GM23338 (cell line): Measurements from ENCODE around the gene STK17A. TPM values are rescaled to one million over a fixed set of nuclear protein-coding genes. Genes with fewer than 3 reads are reported as not detected.
A peak's percentile ranks its signal among the peaks of the same experiment; 100 is the strongest.

Experiments
- ATAC-seq: fragments of 200-7000 bp; cut with Tn5 transposase; 3 replicates; pipeline ENCODE4 v1.9.1; 2020
- DNase-seq: peaks from one replicate; pipeline ENCODE4 v3.0.0-alpha.2; 2015; ENCODE audit warnings: low spot score
- H2AFZ ChIP-seq: fragments of 200-600 bp; sonication (generic); 2 replicates; pipeline ENCODE4 v1.8.0; 2016; ENCODE audit warnings: antibody characterized with exemption, mild to moderate bottlenecking, moderate library complexity
- H3F3A ChIP-seq: fragments of 200-600 bp; sonication (generic); replicated peaks from 2 replicates; pipeline ENCODE4 v1.8.0; 2017; ENCODE audit warnings: antibody characterized with exemption, mixed run types, low read depth
- H3K27ac ChIP-seq: fragments of 200-600 bp; sonication (generic); 2 replicates; pipeline ENCODE4 v1.6.1; 2016; ENCODE audit warnings: low read depth
- H3K27me3 ChIP-seq: fragments of 200-600 bp; sonication (generic); 2 replicates; pipeline ENCODE4 v1.8.0; 2016; ENCODE audit warnings: mild to moderate bottlenecking, mixed run types, moderate library complexity; ENCODE audit not compliant: insufficient read depth
- H3K36me3 ChIP-seq: fragments of 200-600 bp; sonication (generic); 2 replicates; pipeline ENCODE4 v1.8.0; 2016; ENCODE audit warnings: mild to moderate bottlenecking; ENCODE audit not compliant: insufficient read depth
- H3K4me1 ChIP-seq: fragments of 200-600 bp; sonication (generic); 2 replicates; pipeline ENCODE4 v1.8.0; 2016; ENCODE audit warnings: mild to moderate bottlenecking, moderate library complexity; ENCODE audit not compliant: insufficient read depth
- H3K4me2 ChIP-seq: fragments of 200-600 bp; sonication (generic); 2 replicates; pipeline ENCODE4 v1.7.1; 2017; ENCODE audit warnings: mixed run types
- H3K4me3 ChIP-seq: fragments of 200-600 bp; sonication (generic); 2 replicates; pipeline ENCODE4 v1.6.1; 2016; ENCODE audit warnings: mixed run types
- H3K79me2 ChIP-seq: fragments of 200-600 bp; sonication (generic); replicated peaks from 2 replicates; pipeline ENCODE4 v1.8.0; 2017; ENCODE audit warnings: mild to moderate bottlenecking; ENCODE audit not compliant: insufficient read depth
- H3K9me2 ChIP-seq: fragments of 200-600 bp; sonication (generic); 2 replicates; pipeline ENCODE4 v1.8.0; 2017; ENCODE audit not compliant: insufficient read depth
- H4K20me1 ChIP-seq: fragments of 200-600 bp; sonication (generic); replicated peaks from 2 replicates; pipeline ENCODE4 v1.8.0; 2017; ENCODE audit warnings: mild to moderate bottlenecking; ENCODE audit not compliant: insufficient read depth
- H3K27ac Mint-ChIP-seq: 2 replicates; pipeline ENCODE4 v1.8.0; 2020; ENCODE audit warnings: inconsistent platforms, mild to moderate bottlenecking, moderate library complexity, mixed read lengths
- H3K27me3 Mint-ChIP-seq: 3 replicates; pipeline ENCODE4 v1.8.0; 2022; ENCODE audit warnings: low read depth, mild to moderate bottlenecking, moderate library complexity, mixed read lengths, inconsistent platforms; ENCODE audit not compliant: insufficient read depth, poor library complexity
- H3K36me3 Mint-ChIP-seq: 3 replicates; pipeline ENCODE4 v1.8.0; 2021; ENCODE audit warnings: low read depth, mild to moderate bottlenecking, inconsistent platforms, moderate library complexity, mixed read lengths
- H3K4me1 Mint-ChIP-seq: 3 replicates; pipeline ENCODE4 v1.8.0; 2020; ENCODE audit warnings: mild to moderate bottlenecking, inconsistent platforms, mixed read lengths
- H3K4me3 Mint-ChIP-seq: 3 replicates; pipeline ENCODE4 v1.8.0; 2021; ENCODE audit warnings: moderate library complexity, mild to moderate bottlenecking, inconsistent platforms, mixed read lengths
- H3K9me3 Mint-ChIP-seq: 3 replicates; pipeline ENCODE4 v1.8.0; 2020; ENCODE audit warnings: moderate library complexity, mild to moderate bottlenecking, inconsistent platforms, mixed read lengths
- CREB1 ChIP-seq: fragments of 250-450 bp; sonication (Bioruptor Pico); IDR thresholded peaks from 2 replicates; pipeline ENCODE4 v1.5.0; 2020; ENCODE audit warnings: low read depth, mild to moderate bottlenecking, moderate library complexity
- ETS1 ChIP-seq: IDR thresholded peaks from 2 replicates; pipeline ENCODE4 v1.6.1; 2016; ENCODE audit warnings: antibody characterized with exemption
- EZH2 ChIP-seq: fragments of 200-600 bp; sonication (generic); IDR thresholded peaks from one replicate; pipeline ENCODE4 v1.8.0; 2017; ENCODE audit warnings: antibody characterized with exemption, mild to moderate bottlenecking, low read depth; ENCODE audit not compliant: unreplicated experiment
- EZH2phosphoT487 ChIP-seq: fragments of 200-600 bp; sonication (generic); IDR thresholded peaks from one replicate; pipeline ENCODE4 v1.8.1; 2018; ENCODE audit warnings: antibody characterized with exemption; ENCODE audit not compliant: unreplicated experiment
- JUNB ChIP-seq: IDR thresholded peaks from one replicate; pipeline ENCODE4 v1.6.1; 2016; ENCODE audit warnings: antibody characterized with exemption; ENCODE audit not compliant: unreplicated experiment
- NANOG ChIP-seq: IDR thresholded peaks from 2 replicates; pipeline ENCODE4 v1.6.1; 2016; ENCODE audit warnings: antibody characterized with exemption, borderline replicate concordance
- POLR2AphosphoS5 ChIP-seq: IDR thresholded peaks from 2 replicates; pipeline ENCODE4 v1.6.1; 2016; ENCODE audit warnings: antibody characterized with exemption, low read depth
- STAT1 ChIP-seq: IDR thresholded peaks from one replicate; pipeline ENCODE4 v1.6.1; 2016; ENCODE audit warnings: antibody characterized with exemption; ENCODE audit not compliant: unreplicated experiment
- ZNF114 ChIP-seq: fragments of 250-450 bp; sonication (Bioruptor Pico); IDR thresholded peaks from 2 replicates; pipeline ENCODE4 v1.5.0; 2020; ENCODE audit warnings: mild to moderate bottlenecking, moderate library complexity
- ZNF331 ChIP-seq: fragments of 250-450 bp; sonication (Bioruptor Pico); IDR thresholded peaks from 2 replicates; pipeline ENCODE4 v1.5.0; 2020; ENCODE audit warnings: low read depth, mild to moderate bottlenecking, moderate library complexity
- ZNF462 ChIP-seq: fragments of 250-450 bp; sonication (Bioruptor Pico); IDR thresholded peaks from 2 replicates; pipeline ENCODE4 v1.5.0; 2020; ENCODE audit warnings: mild to moderate bottlenecking, moderate library complexity
- polyA plus RNA-seq: library from polyadenylated mRNA; unstranded; fragments of >200 nt; fragmentation: Nextera tagmentation; extraction: Ambion mirVana; gene quantifications from 2 replicates; pipeline ENCODE4 v1.2.1, GENCODE V29; 2016
- total RNA-seq: library from RNA; depleted of rRNA; stranded (reverse); fragments of >200 nt; shearing (Covaris generic); gene quantifications from 2 replicates; pipeline ENCODE4 v1.2.3, GENCODE V29; 2014
- TF ChIP-seq, protein P1 (sequence below): IDR thresholded peaks from one replicate; pipeline ENCODE4 v1.6.1; 2018; ENCODE audit warnings: antibody characterized with exemption; ENCODE audit not compliant: unreplicated experiment
- TF ChIP-seq, protein P2 (sequence below), 2 experiments: fragments of 200-600 bp in 1 of 2; sonication (generic) in 1 of 2; conservative IDR thresholded peaks; 2 replicates each; pipeline versions ENCODE4 v1.5.1 to v1.6.1; 2016 to 2017; ENCODE audit warnings: antibody characterized with exemption in 2 of 2, low read depth in 2 of 2, mild to moderate bottlenecking in 2 of 2, moderate library complexity in 1 of 2

Gene STK17A
- total and polyA plus RNA-seq, 2 experiments from 2014 or later = 21.2 to 21.8 TPM

- Histone ChIP-seq H3K4me2 (no peak overlapping the region), H3K27ac (no peak overlapping the region), H3K36me3 (no peaks in the 10 kb centered on the region), H2AFZ (no peak overlapping the region), H3F3A (no peaks in the 10 kb centered on the region), H3K4me1 (no peaks in the 10 kb centered on the region; the same call in 1 of the 2 replicates), H3K27me3 (no peaks in the 10 kb centered on the region), H3K9me2 (no peaks in the 10 kb centered on the region), H3K79me2 (no peaks in the 10 kb centered on the region), H3K4me3 (no peak overlapping the region), H4K20me1 (no peaks in the 10 kb centered on the region)
- H3K27ac Mint-ChIP-seq = no peak overlapping the region
- no peaks in the 10 kb centered on the region; the same call in 2 of the 3 replicates for H3K9me3 Mint-ChIP-seq
- H3K36me3 Mint-ChIP-seq = no peaks in the 10 kb centered on the region
- H3K4me3 Mint-ChIP-seq = no peak overlapping the region
- no peak for DNase-seq
- TF ChIP-seq, protein P1, sequence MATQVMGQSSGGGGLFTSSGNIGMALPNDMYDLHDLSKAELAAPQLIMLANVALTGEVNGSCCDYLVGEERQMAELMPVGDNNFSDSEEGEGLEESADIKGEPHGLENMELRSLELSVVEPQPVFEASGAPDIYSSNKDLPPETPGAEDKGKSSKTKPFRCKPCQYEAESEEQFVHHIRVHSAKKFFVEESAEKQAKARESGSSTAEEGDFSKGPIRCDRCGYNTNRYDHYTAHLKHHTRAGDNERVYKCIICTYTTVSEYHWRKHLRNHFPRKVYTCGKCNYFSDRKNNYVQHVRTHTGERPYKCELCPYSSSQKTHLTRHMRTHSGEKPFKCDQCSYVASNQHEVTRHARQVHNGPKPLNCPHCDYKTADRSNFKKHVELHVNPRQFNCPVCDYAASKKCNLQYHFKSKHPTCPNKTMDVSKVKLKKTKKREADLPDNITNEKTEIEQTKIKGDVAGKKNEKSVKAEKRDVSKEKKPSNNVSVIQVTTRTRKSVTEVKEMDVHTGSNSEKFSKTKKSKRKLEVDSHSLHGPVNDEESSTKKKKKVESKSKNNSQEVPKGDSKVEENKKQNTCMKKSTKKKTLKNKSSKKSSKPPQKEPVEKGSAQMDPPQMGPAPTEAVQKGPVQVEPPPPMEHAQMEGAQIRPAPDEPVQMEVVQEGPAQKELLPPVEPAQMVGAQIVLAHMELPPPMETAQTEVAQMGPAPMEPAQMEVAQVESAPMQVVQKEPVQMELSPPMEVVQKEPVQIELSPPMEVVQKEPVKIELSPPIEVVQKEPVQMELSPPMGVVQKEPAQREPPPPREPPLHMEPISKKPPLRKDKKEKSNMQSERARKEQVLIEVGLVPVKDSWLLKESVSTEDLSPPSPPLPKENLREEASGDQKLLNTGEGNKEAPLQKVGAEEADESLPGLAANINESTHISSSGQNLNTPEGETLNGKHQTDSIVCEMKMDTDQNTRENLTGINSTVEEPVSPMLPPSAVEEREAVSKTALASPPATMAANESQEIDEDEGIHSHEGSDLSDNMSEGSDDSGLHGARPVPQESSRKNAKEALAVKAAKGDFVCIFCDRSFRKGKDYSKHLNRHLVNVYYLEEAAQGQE = no peak
- no peak for TF ChIP-seq CREB1 (CRISPR knock-in tag)
- no peak for TF ChIP-seq ZNF462 (CRISPR knock-in tag)
- no peak for TF ChIP-seq EZH2
- no peak for TF ChIP-seq ETS1
- TF ChIP-seq STAT1 = no peak
- no peak for TF ChIP-seq ZNF114 (CRISPR knock-in tag)
- TF ChIP-seq, protein P2, sequence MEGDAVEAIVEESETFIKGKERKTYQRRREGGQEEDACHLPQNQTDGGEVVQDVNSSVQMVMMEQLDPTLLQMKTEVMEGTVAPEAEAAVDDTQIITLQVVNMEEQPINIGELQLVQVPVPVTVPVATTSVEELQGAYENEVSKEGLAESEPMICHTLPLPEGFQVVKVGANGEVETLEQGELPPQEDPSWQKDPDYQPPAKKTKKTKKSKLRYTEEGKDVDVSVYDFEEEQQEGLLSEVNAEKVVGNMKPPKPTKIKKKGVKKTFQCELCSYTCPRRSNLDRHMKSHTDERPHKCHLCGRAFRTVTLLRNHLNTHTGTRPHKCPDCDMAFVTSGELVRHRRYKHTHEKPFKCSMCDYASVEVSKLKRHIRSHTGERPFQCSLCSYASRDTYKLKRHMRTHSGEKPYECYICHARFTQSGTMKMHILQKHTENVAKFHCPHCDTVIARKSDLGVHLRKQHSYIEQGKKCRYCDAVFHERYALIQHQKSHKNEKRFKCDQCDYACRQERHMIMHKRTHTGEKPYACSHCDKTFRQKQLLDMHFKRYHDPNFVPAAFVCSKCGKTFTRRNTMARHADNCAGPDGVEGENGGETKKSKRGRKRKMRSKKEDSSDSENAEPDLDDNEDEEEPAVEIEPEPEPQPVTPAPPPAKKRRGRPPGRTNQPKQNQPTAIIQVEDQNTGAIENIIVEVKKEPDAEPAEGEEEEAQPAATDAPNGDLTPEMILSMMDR (conservative IDR thresholded peaks at IDR 0.05; ENCODE audit: low read depth in 2 of 2) = no peak
- no peak for TF ChIP-seq JUNB
- TF ChIP-seq NANOG = no peak
- no peak for TF ChIP-seq EZH2phosphoT487
- TF ChIP-seq ZNF331 = no peak
- TF ChIP-seq POLR2AphosphoS5 = no peak
- peak; percentile 57 for ATAC-seq
- H3K27me3 Mint-ChIP-seq = peaks cover 9% of the 10 kb centered on the region
- peaks cover 8% of the 10 kb centered on the region; the same call in 2 of the 3 replicates for H3K4me1 Mint-ChIP-seq
Observed at GRCh38 chr7:43537765-43538403, 45.0 kb upstream of the STK17A start.
